Mucosa of rectum (tissue), 2 donors: Measurements from ENCODE around the gene DUSP1.

Source experiments
- H3K27ac ChIP-seq, 2 donors: one replicate each; pipeline ENCODE4 v1.7.0; 2013; ENCODE audit warnings: inconsistent platforms in 2 of 2, low read depth in 2 of 2, low read length in 2 of 2
- H3K27me3 ChIP-seq, 2 donors: one replicate each; pipeline ENCODE4 v1.7.0; 2013; ENCODE audit warnings: low read length in 2 of 2; ENCODE audit not compliant: control insufficient read depth in 2 of 2, insufficient read depth in 2 of 2
- H3K36me3 ChIP-seq, 2 donors: one replicate each; pipeline ENCODE4 v1.7.0; 2013; ENCODE audit warnings: low read length in 2 of 2; ENCODE audit not compliant: control insufficient read depth in 2 of 2, insufficient read depth in 2 of 2
- H3K4me1 ChIP-seq, 2 donors: one replicate each; pipeline ENCODE4 v1.7.0; 2013; ENCODE audit warnings: low read length in 2 of 2, mild to moderate bottlenecking in 1 of 2; ENCODE audit not compliant: control insufficient read depth in 2 of 2, insufficient read depth in 2 of 2
- H3K4me3 ChIP-seq, 2 donors: one replicate each; pipeline ENCODE4 v1.7.0; 2013; ENCODE audit warnings: low read length in 2 of 2
- H3K9ac ChIP-seq, 2 donors: one replicate each; pipeline ENCODE4 v1.7.0; 2013; ENCODE audit warnings: low read length in 2 of 2, low read depth in 1 of 2, mild to moderate bottlenecking in 1 of 2
- H3K9me3 ChIP-seq, 2 donors: one replicate each; pipeline ENCODE4 v1.7.0; 2013; ENCODE audit warnings: low read length in 2 of 2; ENCODE audit not compliant: control insufficient read depth in 2 of 2
- donor health status: healthy.
- donor health status: Normal muscosa, but diverticular disease.

DUSP1 gene

GRCh38 chr5:172743112-172743959, 27.7 kb downstream of the DUSP1 start:
- H3K4me1 ChIP-seq = peaks cover 6 to 9% of the 10 kb centered on the region in 2 donors
- no peak overlapping the region for H3K4me3 ChIP-seq
- H3K9ac ChIP-seq = peak overlapping the region in 1 of 2 donors; percentile 36
- H3K36me3 ChIP-seq = no peaks in the 10 kb centered on the region
- H3K9me3 ChIP-seq = no peaks in the 10 kb centered on the region
- no peaks in the 10 kb centered on the region for H3K27me3 ChIP-seq
- peak overlapping the region in 1 of 2 donors; percentile 66 for H3K27ac ChIP-seq

GRCh38 chr5:172741206-172741582, 29.8 kb downstream of the DUSP1 start:
- no peaks in the 10 kb centered on the region for H3K27me3 ChIP-seq
- no peak overlapping the region for H3K9ac ChIP-seq
- H3K4me3 ChIP-seq = no peak overlapping the region
- H3K27ac ChIP-seq = peak overlapping the region; percentile 67 to 74
- H3K36me3 ChIP-seq = no peaks in the 10 kb centered on the region
- peaks cover 6 to 10% of the 10 kb centered on the region in 2 donors for H3K4me1 ChIP-seq
- H3K9me3 ChIP-seq = no peaks in the 10 kb centered on the region

GRCh38 chr5:172740428-172741205, 30.4 kb downstream of the DUSP1 start:
- Histone ChIP-seq H3K36me3 (no peaks in the 10 kb centered on the region), H3K4me3 (no peak overlapping the region), H3K9ac (no peak overlapping the region), H3K27me3 (no peaks in the 10 kb centered on the region), H3K9me3 (no peaks in the 10 kb centered on the region), H3K4me1 (peaks cover 9 to 14% of the 10 kb centered on the region in 2 donors), H3K27ac (peak overlapping the region; percentile 67 to 74)

- peaks cover 9 to 16% of the 10 kb centered on the region in 2 donors for H3K4me1 ChIP-seq
- no peak overlapping the region for H3K27ac ChIP-seq
- no peaks in the 10 kb centered on the region for H3K9me3 ChIP-seq
- H3K27me3 ChIP-seq = no peaks in the 10 kb centered on the region
- H3K9ac ChIP-seq = no peak overlapping the region
- H3K4me3 ChIP-seq = no peak overlapping the region
- no peaks in the 10 kb centered on the region for H3K36me3 ChIP-seq
Measured at GRCh38 chr5:172739375-172739774, 31.6 kb downstream of the DUSP1 start.

GRCh38 chr5:172736508-172737135, 34.4 kb downstream of the DUSP1 start:
- Histone ChIP-seq H3K9me3 (no peaks in the 10 kb centered on the region), H3K27me3 (no peaks in the 10 kb centered on the region), H3K27ac (peak overlapping the region; percentile 48 to 68), H3K9ac (no peak overlapping the region), H3K4me3 (no peak overlapping the region), H3K4me1 (peaks cover 12 to 20% of the 10 kb centered on the region in 2 donors), H3K36me3 (no peaks in the 10 kb centered on the region)

- H3K27ac ChIP-seq = peak overlapping the region; percentile 5 to 32
- no peak overlapping the region for H3K4me3 ChIP-seq
- H3K4me1 ChIP-seq = peaks cover 12 to 23% of the 10 kb centered on the region in 2 donors
- no peaks in the 10 kb centered on the region for H3K27me3 ChIP-seq
- H3K36me3 ChIP-seq = no peaks in the 10 kb centered on the region
- H3K9ac ChIP-seq = no peak overlapping the region
- H3K9me3 ChIP-seq = no peaks in the 10 kb centered on the region
Measured at GRCh38 chr5:172735141-172735831, 35.7 kb downstream of the DUSP1 start.

GRCh38 chr5:172733974-172734346, 37.0 kb downstream of the DUSP1 start:
- no peak overlapping the region for H3K4me3 ChIP-seq
- H3K9me3 ChIP-seq = no peaks in the 10 kb centered on the region
- peaks cover 12 to 23% of the 10 kb centered on the region in 2 donors for H3K4me1 ChIP-seq
- H3K9ac ChIP-seq = peak overlapping the region; percentile 26 to 65
- H3K27me3 ChIP-seq = no peaks in the 10 kb centered on the region
- no peaks in the 10 kb centered on the region for H3K36me3 ChIP-seq
- peak overlapping the region; percentile 89 to 91 for H3K27ac ChIP-seq

- H3K4me3 ChIP-seq = no peak overlapping the region
- H3K9ac ChIP-seq = peak overlapping the region; percentile 26 to 65
Measured at GRCh38 chr5:172733131-172733973, 37.6 kb downstream of the DUSP1 start.

GRCh38 chr5:172732201-172732865, 38.7 kb downstream of the DUSP1 start:
- peak overlapping the region in 1 of 2 donors; percentile 65 for H3K9ac ChIP-seq

More at GRCh38 chr5:172733131-172733973, 37.6 kb downstream of the DUSP1 start:
- Histone ChIP-seq H3K9me3 (no peaks in the 10 kb centered on the region), H3K27ac (peak overlapping the region; percentile 89 to 91), H3K27me3 (no peaks in the 10 kb centered on the region), H3K36me3 (no peaks in the 10 kb centered on the region), H3K4me1 (peaks cover 12 to 23% of the 10 kb centered on the region in 2 donors)

More at GRCh38 chr5:172732201-172732865, 38.7 kb downstream of the DUSP1 start:
- Histone ChIP-seq H3K9me3 (no peaks in the 10 kb centered on the region), H3K4me1 (peaks cover 12 to 23% of the 10 kb centered on the region in 2 donors), H3K36me3 (no peaks in the 10 kb centered on the region), H3K4me3 (no peak overlapping the region), H3K27me3 (no peaks in the 10 kb centered on the region), H3K27ac (peak overlapping the region; percentile 89 to 91)
